IPS-18a (cell line): ENCODE data around the gene STARD3.
A peak's percentile ranks its signal among the peaks of the same experiment; 100 is the strongest.

ENCODE experiments used
- H3K27ac ChIP-seq: one replicate; pipeline ENCODE4 v1.5.1; 2013; ENCODE audit warnings: low read length
- H3K27me3 ChIP-seq: one replicate; pipeline ENCODE4 v1.6.1; 2013; ENCODE audit warnings: mild to moderate bottlenecking, low read length; ENCODE audit not compliant: control insufficient read depth, insufficient read depth
- H3K36me3 ChIP-seq: one replicate; pipeline ENCODE4 v1.6.1; 2013; ENCODE audit warnings: low read depth, low read length; ENCODE audit not compliant: control insufficient read depth
- H3K4me1 ChIP-seq: one replicate; pipeline ENCODE4 v1.6.1; 2013; ENCODE audit warnings: low read depth, low read length; ENCODE audit not compliant: control insufficient read depth
- H3K4me3 ChIP-seq: one replicate; pipeline ENCODE4 v1.5.1; 2013; ENCODE audit warnings: low read length
- H3K9ac ChIP-seq: one replicate; pipeline ENCODE4 v1.6.1; 2013; ENCODE audit warnings: mild to moderate bottlenecking, low read length, moderate library complexity
- H3K9me3 ChIP-seq: one replicate; pipeline ENCODE4 v1.6.1; 2013; ENCODE audit warnings: low read depth, low read length; ENCODE audit not compliant: control insufficient read depth

The STARD3 gene

DNA sequence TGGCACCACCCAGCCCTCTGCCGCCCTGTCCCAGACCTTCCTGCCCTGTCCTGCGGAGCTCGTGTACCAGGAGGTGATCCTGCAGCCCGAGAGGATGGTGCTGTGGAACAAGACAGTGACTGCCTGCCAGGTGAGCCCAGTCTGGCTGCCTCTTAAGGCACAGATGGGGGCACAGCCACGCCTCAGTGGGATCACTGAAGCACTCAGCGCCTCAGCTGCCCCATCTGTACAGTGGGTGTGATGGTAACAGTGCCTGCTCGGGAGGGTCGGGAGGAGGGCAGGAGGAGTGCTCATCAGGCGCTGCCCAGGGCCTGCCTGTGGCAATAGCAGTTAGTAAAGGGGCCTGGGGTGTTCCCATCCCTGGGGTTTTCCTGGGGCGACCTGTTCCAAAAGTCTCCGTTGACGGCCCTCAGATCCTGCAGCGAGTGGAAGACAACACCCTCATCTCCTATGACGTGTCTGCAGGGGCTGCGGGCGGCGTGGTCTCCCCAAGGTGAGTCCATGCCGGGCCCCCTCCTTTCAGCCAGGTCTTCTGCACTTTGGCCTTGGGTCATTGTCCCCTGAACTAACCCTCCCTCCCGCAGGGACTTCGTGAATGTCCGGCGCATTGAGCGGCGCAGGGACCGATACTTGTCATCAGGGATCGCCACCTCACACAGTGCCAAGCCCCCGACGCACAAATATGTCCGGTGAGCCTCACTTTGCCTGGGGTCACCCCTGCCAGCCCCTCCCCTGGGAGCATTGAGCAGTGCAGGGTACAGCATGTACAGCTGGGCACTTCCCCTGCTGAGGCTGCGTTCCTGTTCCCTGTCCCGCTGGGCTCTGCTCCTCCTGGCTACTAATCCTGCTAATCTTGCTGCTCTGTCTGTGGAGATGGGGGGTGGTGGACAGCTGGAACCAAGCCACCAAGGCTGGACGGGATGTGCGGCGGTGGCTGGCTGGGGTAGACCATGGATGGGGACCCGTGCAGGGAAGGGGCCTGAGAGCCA lies 23.7 kb downstream of the STARD3 start:
- H3K9me3 ChIP-seq: no peaks in the 10 kb centered on the region
- no peaks in the 10 kb centered on the region for H3K27me3 ChIP-seq
- no peak overlapping the region for H3K27ac ChIP-seq
- peaks cover 15% of the 10 kb centered on the region for H3K4me1 ChIP-seq
- peaks cover 3% of the 10 kb centered on the region for H3K36me3 ChIP-seq
- no peak overlapping the region for H3K4me3 ChIP-seq
- no peak overlapping the region for H3K9ac ChIP-seq

DNA sequence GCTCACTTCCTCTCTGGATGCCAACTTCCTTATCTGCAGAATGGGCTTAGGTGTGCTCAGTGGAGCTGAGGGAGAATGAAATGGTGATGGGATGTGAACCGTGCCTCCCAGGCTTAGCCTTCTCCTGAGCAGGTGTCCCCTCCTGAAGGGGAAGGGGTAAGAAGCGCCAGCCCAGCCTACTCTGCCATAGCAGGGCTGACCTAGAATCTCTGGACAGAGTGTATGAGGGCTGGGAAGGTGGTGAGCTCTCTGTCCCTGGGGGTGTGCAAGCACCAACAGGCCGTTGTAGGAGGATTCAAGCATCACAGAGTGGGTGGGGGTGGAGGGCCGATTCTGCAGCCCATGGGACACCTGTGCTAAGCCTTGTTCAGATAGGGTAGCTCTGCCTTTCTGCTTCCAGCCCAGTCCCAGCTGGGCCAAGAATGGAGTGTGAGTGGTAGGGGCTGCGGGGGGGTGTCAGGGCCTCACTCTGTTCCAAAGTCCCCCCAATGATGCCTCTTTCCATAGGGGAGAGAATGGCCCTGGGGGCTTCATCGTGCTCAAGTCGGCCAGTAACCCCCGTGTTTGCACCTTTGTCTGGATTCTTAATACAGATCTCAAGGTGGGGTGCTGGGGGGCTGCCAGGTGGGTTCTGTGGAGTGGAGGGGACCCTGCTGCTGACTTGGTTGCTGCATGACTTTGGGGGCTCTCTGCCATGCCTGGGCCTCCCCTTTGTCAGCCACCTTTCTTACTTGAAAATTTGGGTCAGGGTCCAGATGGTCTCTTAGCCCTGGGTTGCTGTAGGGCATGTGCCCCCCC lies 25.0 kb downstream of the STARD3 start:
- Histone ChIP-seq H3K36me3 (peaks cover 3% of the 10 kb centered on the region), H3K4me1 (peaks cover 16% of the 10 kb centered on the region), H3K27ac (no peak overlapping the region)

DNA sequence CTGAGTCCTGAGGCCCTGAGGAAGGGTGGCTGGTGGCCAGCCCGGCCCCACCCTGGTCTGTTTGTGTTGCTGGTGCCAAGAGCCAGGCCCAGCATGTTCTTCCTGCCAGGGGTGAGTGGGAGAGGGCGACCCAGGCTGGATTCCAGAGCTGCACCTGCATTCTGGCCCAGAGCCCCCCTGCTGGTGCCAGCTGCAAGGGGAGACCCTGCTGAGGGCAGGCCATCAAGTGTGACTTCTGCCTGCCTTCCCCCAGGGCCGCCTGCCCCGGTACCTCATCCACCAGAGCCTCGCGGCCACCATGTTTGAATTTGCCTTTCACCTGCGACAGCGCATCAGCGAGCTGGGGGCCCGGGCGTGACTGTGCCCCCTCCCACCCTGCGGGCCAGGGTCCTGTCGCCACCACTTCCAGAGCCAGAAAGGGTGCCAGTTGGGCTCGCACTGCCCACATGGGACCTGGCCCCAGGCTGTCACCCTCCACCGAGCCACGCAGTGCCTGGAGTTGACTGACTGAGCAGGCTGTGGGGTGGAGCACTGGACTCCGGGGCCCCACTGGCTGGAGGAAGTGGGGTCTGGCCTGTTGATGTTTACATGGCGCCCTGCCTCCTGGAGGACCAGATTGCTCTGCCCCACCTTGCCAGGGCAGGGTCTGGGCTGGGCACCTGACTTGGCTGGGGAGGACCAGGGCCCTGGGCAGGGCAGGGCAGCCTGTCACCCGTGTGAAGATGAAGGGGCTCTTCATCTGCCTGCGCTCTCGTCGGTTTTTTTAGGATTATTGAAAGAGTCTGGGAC lies 25.8 kb downstream of the STARD3 start:
- Histone ChIP-seq H3K27me3 (peaks cover 20% of the 10 kb centered on the region), H3K4me3 (no peak overlapping the region), H3K9me3 (no peaks in the 10 kb centered on the region), H3K9ac (no peak overlapping the region), H3K36me3 (peaks cover 3% of the 10 kb centered on the region), H3K27ac (no peak overlapping the region), H3K4me1 (peaks cover 19% of the 10 kb centered on the region)

More for the DNA sequence above, 25.0 kb downstream of the STARD3 start:
- peaks cover 12% of the 10 kb centered on the region for H3K27me3 ChIP-seq
- H3K9ac ChIP-seq: no peak overlapping the region
- H3K9me3 ChIP-seq: no peaks in the 10 kb centered on the region
- no peak overlapping the region for H3K4me3 ChIP-seq

DNA sequence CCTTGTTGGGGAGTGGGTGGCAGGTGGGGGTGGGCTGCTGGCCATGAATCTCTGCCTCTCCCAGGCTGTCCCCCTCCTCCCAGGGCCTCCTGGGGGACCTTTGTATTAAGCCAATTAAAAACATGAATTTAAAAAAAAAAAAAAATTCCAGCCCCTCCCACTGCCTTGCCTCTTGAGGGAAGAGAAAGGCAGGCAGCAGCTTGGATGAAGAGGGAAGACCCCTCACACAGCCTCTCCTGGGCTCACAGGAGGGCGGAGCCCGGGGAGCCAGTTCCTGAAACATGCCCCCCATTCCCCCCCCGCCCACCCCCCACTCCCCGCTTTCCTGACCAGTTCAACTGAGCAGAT lies 26.4 kb downstream of the STARD3 start:
- Histone ChIP-seq H3K9me3 (no peaks in the 10 kb centered on the region), H3K27ac (no peak overlapping the region), H3K36me3 (peaks cover 3% of the 10 kb centered on the region), H3K27me3 (peaks cover 21% of the 10 kb centered on the region), H3K9ac (no peak overlapping the region), H3K4me3 (no peak overlapping the region), H3K4me1 (peaks cover 19% of the 10 kb centered on the region)

DNA sequence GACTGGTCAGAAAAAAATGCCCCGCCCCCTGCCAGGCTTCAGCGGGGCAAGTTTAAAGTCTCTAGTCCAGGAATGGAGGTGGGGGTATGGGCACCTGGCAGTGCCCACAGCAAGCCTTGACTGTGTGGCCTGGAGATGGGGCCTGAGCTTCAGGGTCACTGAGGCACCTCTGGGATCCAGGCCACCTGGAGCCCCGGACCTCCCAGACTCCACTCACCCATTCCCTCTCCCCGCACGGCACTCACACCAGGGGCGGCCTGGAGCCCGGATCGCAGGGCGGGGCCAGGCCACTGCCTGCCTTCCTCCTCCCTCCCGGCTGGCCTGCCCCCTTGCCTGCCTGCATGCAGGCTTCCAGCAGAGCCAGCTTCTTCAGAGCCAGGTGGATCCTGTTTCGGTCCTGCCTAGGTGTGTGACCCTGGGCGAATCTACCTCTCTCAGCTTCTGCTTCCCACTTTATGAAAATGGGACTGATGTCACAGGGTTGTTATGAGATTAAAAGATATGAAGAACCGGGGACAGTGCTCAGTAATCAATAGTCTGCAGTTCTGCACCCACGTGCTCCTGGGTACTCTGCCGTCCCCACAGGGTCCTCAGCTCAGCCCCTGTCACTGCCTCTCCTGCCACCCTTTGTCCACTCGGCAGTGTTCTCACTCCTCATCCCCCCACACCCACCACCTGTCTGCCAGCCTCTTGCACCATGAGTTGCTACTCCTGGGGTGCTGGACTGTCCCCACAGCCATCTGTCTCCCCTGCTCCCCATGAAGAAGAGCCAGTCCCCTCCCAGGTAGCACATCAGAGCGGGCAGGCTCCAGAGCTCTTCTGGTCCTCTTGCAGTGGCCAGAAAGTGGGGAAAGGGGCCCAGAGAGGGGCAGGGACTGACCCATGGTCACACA lies 27.0 kb downstream of the STARD3 start:
- H3K9ac ChIP-seq: no peak overlapping the region
- no peaks in the 10 kb centered on the region for H3K9me3 ChIP-seq
- H3K36me3 ChIP-seq: peaks cover 3% of the 10 kb centered on the region
- peak overlapping the region; percentile 8 for H3K4me3 ChIP-seq
- peaks cover 27% of the 10 kb centered on the region for H3K27me3 ChIP-seq
- no peak overlapping the region for H3K27ac ChIP-seq
- H3K4me1 ChIP-seq: peaks cover 19% of the 10 kb centered on the region

DNA sequence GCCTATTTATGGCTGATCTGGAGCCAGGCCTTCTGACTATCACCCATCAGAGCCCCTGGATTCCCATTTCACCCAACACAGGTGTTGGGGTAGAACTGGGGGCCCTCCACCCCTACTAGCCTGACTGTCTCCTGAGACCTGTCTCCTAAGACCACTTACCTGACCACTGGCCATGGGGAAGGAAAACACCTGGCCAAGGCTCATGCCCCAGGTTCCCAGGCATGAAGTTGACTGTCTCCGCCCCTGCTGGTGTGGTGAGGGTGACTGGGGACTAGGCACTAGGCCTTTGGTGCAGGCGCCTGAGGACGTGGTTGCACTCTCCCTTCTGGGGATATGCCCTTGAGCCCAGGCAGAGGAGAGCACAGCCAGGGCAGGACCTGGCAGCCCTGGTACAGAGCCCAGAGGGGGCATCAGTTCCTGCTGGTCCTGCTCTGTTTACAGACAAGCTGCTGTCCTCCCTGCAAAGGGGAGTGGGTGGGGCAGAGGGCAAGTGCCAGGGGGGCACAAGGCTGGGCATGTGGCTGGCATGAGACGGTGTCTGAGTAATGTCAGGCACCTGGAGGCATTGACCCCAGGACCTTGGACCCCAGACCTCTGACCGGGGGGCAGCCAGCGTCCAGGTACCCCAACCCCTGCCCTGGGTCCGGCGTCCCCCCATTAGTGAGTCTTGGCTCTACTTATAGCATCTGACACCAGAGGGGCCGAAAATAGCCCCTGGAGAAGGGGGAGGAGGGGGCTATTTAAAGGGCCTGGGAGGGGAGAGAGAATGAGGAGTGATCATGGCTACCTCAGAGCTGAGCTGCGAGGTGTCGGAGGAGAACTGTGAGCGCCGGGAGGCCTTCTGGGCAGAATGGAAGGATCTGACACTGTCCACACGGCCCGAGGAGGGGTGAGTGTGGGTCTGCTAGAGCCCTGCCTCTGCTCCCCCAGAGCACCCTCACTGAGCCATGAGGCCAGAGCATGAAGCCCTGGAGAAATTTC lies 27.9 kb downstream of the STARD3 start, which contains the start of gene TCAP:
TSS of gene TCAP (plus strand) at position 769 of the 981 bp plus-strand sequence. CDS start at position 780, 11 bp downstream.
- no peak within 1 kb of the TSS for H3K27ac ChIP-seq
- H3K4me3 ChIP-seq: peak within 1 kb of the TSS; percentile 8
- H3K9ac ChIP-seq: no peak within 1 kb of the TSS
- H3K4me1 ChIP-seq: peaks cover 19% of the 10 kb centered on the region
- H3K27me3 ChIP-seq: peaks cover 31% of the 10 kb centered on the region
- H3K9me3 ChIP-seq: no peaks in the 10 kb centered on the region
- H3K36me3 ChIP-seq: peaks cover 3% of the 10 kb centered on the region

DNA sequence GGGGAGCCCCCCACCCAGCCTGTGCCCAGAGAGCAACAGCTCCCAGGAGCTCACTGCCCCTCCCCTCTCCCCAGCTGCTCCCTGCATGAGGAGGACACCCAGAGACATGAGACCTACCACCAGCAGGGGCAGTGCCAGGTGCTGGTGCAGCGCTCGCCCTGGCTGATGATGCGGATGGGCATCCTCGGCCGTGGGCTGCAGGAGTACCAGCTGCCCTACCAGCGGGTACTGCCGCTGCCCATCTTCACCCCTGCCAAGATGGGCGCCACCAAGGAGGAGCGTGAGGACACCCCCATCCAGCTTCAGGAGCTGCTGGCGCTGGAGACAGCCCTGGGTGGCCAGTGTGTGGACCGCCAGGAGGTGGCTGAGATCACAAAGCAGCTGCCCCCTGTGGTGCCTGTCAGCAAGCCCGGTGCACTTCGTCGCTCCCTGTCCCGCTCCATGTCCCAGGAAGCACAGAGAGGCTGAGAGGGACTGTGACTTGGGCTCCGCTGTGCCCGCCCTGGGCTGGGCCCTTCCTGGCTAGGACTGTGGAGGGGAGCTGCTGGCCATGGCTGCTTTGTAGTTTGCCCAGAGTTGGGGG lies 28.8 kb downstream of the STARD3 start:
- no peak overlapping the region for H3K9ac ChIP-seq
- H3K9me3 ChIP-seq: no peaks in the 10 kb centered on the region
- no peak overlapping the region for H3K4me3 ChIP-seq
- H3K4me1 ChIP-seq: peaks cover 19% of the 10 kb centered on the region
- no peaks in the 10 kb centered on the region for H3K36me3 ChIP-seq
- H3K27ac ChIP-seq: no peak overlapping the region
- peaks cover 31% of the 10 kb centered on the region for H3K27me3 ChIP-seq

DNA sequence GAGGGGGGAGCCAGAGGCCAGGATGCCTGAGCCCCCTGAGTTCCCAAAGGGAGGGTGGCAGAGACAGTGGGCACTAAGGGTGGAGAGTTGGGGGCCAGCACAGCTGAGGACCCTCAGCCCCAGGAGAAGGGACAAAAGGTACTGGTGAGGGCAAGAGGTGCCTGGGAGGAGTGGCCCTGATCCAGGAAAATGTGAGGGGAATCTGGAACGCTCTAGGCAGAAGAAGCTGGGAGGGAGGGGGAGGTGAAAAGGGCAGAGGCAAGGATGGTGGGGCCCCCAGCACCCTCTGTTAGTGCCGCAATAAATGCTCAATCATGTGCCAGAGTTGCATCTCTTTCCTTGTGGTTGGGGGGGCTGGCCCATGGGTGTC lies 29.3 kb downstream of the STARD3 start:
- Histone ChIP-seq H3K9me3 (no peaks in the 10 kb centered on the region), H3K27me3 (peaks cover 31% of the 10 kb centered on the region), H3K36me3 (no peaks in the 10 kb centered on the region), H3K27ac (no peak overlapping the region), H3K9ac (no peak overlapping the region), H3K4me1 (peaks cover 19% of the 10 kb centered on the region), H3K4me3 (no peak overlapping the region)

DNA sequence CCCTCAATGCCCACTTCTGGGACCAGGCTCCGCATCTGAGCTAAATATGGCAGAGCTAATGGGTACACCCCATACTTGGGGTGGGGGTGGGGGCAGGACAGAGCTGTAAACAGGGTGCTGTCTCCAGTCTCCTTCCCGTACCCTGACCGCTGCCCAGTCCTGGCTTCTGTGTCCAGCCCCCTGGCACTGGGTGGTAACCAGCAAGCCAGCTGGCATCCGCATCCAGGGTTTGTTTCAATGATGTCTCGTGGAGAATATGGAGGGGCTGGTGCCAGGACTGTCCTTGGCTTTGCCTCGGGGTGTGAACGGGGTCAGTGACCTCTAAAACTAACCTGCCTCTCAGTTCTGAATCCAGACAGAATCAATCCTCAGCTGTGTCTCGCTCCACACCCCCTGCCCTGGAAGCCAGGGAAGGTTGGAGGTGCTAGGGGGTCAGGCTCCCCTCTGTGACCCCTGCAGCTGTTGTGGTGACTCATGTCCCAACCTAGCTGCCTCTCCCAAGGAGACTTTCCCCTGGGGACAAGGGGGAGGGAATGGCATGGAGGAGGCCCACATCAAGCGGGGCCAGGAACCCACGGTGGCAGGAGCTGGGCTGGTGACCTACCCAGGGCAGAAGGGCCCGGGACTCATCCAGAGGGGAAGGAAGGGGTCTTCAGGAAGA lies 29.8 kb downstream of the STARD3 start:
- Histone ChIP-seq H3K9me3 (no peaks in the 10 kb centered on the region), H3K27ac (no peak overlapping the region), H3K27me3 (peaks cover 31% of the 10 kb centered on the region), H3K9ac (no peak overlapping the region), H3K36me3 (no peaks in the 10 kb centered on the region), H3K4me1 (peaks cover 19% of the 10 kb centered on the region), H3K4me3 (no peak overlapping the region)
